Fibroblast of skin of right quadriceps (primary cell): ENCODE results near the gene ISY1.

Experiments used
- DNase-seq: peaks from one replicate; pipeline ENCODE4 v3.0.0-alpha.2; 2013

Gene ISY1

GRCh38 chr3:129085818-129086217 lies 75.0 kb downstream of the ISY1 start:
- DNase-seq: no peak

- no peak for DNase-seq
Measured at GRCh38 chr3:129085165-129085715, 75.6 kb downstream of the ISY1 start.

GRCh38 chr3:129084501-129084900 lies 76.4 kb downstream of the ISY1 start:
- no peak for DNase-seq

GRCh38 chr3:129082026-129082425 lies 78.8 kb downstream of the ISY1 start:
- no peak for DNase-seq

GRCh38 chr3:129081503-129081902 lies 79.4 kb downstream of the ISY1 start:
- DNase-seq: no peak

- DNase-seq: no peak
Measured at GRCh38 chr3:129078510-129078909, 82.4 kb downstream of the ISY1 start.
